ENCODE results near the gene ZNF777. TPM values are rescaled to one million over a fixed set of nuclear protein-coding genes. Genes with fewer than 3 reads are reported as not detected.

Gene ZNF777
- total RNA-seq, 1 experiment from 2014 or later = 17.4 TPM

- ChIA-PET CTCF (no interaction called here), POLR2A (no interaction called here)
- ATAC-seq = no peak
- intact Hi-C loops (cut with micrococcal nuclease; ENCODE audit: unreplicated experiment) = no loop called here
- BruUV-seq (replicated peaks) = no TSS peak
- Histone ChIP-seq H3K27ac (ENCODE audit: low read length) (no peak overlapping the region), H3K27me3 (ENCODE audit: control insufficient read depth, insufficient read depth, low read length) (no peaks in the 10 kb centered on the region), H3K36me3 (ENCODE audit: control insufficient read depth, insufficient read depth, low read length) (no peaks in the 10 kb centered on the region), H3K4me3 (ENCODE audit: low read depth in 2 of 2, low read length in 2 of 2) (no peak overlapping the region), H3K4me1 (ENCODE audit: control insufficient read depth, insufficient read depth, low read length) (no peaks in the 10 kb centered on the region), H3K9me3 (ENCODE audit: control insufficient read depth, insufficient read depth, low read depth, low read length) (peaks cover 5% of the 10 kb centered on the region; the same call in 1 of the 2 replicates)
- TF ChIP-seq TCF7L2 (IDR thresholded peaks at IDR 0.05; ENCODE audit: low read depth, low read length) = no peak
- no peak for TF ChIP-seq REST (IDR thresholded peaks at IDR 0.05; ENCODE audit: insufficient read depth in 1 of 2, low read depth in 2 of 2, low read length in 1 of 2)
- no peak for TF ChIP-seq POLR2AphosphoS5 (IDR thresholded peaks at IDR 0.05; ENCODE audit: low read depth, low read length)
- no peak for TF ChIP-seq CTCF (IDR thresholded peaks at IDR 0.05)
- TF ChIP-seq SIN3A (IDR thresholded peaks at IDR 0.05; ENCODE audit: borderline replicate concordance, insufficient read depth, low read depth, low read length) = no peak
- DNase-seq (ENCODE audit: low read depth, low spot score) = no peak
- in situ Hi-C loops (cut with HindIII; ENCODE audit: low pct_unique_long_range_greater_than_20kb, low sequenced_read_pairs) = no loop called here
Observed at GRCh38 chr7:149501651-149502050, 40.8 kb upstream of the ZNF777 start.

GRCh38 chr7:149500910-149501309, 40.0 kb upstream of the ZNF777 start:
- CTCF ChIA-PET = no interaction called here

More at GRCh38 chr7:149500910-149501309, 40.0 kb upstream of the ZNF777 start:
- Histone ChIP-seq H3K9me3 (ENCODE audit: control insufficient read depth, insufficient read depth, low read depth, low read length) (peaks cover under 1% of the 10 kb centered on the region; the same call in 1 of the 2 replicates), H3K4me3 (ENCODE audit: low read depth in 2 of 2, low read length in 2 of 2) (no peak overlapping the region), H3K36me3 (ENCODE audit: control insufficient read depth, insufficient read depth, low read length) (no peaks in the 10 kb centered on the region), H3K27ac (ENCODE audit: low read length) (no peak overlapping the region), H3K27me3 (ENCODE audit: control insufficient read depth, insufficient read depth, low read length) (no peaks in the 10 kb centered on the region), H3K4me1 (ENCODE audit: control insufficient read depth, insufficient read depth, low read length) (no peaks in the 10 kb centered on the region)
- DNase-seq (ENCODE audit: low read depth, low spot score) (no peak), ATAC-seq (no peak)
- no TSS peak for BruUV-seq (replicated peaks)
- intact Hi-C loops (cut with micrococcal nuclease; ENCODE audit: unreplicated experiment) (no loop called here), in situ Hi-C loops (cut with HindIII; ENCODE audit: low pct_unique_long_range_greater_than_20kb, low sequenced_read_pairs) (no loop called here)
- TF ChIP-seq REST (IDR thresholded peaks at IDR 0.05; ENCODE audit: insufficient read depth in 1 of 2, low read depth in 2 of 2, low read length in 1 of 2) (no peak), SIN3A (IDR thresholded peaks at IDR 0.05; ENCODE audit: borderline replicate concordance, insufficient read depth, low read depth, low read length) (no peak), POLR2AphosphoS5 (IDR thresholded peaks at IDR 0.05; ENCODE audit: low read depth, low read length) (no peak), TCF7L2 (IDR thresholded peaks at IDR 0.05; ENCODE audit: low read depth, low read length) (no peak), CTCF (IDR thresholded peaks at IDR 0.05) (no peak)
- POLR2A ChIA-PET = no interaction called here

Data from Panc1 (cell line).